GM11168 (cell line): Measurements from ENCODE around the gene RNF17.

Experiments
- in situ Hi-C: fragments of 300-500 bp; cut with MboI; formaldehyde crosslinking; loops from one replicate; pipeline ENCODE4 v1.12.0; 2022; ENCODE audit warnings: low sequenced_read_pairs; ENCODE audit not compliant: unreplicated experiment

Gene RNF17

GRCh38 chr13:24925318-24926231 lies 161.6 kb downstream of the RNF17 start:
- in situ Hi-C loops: no loop called here

DNA sequence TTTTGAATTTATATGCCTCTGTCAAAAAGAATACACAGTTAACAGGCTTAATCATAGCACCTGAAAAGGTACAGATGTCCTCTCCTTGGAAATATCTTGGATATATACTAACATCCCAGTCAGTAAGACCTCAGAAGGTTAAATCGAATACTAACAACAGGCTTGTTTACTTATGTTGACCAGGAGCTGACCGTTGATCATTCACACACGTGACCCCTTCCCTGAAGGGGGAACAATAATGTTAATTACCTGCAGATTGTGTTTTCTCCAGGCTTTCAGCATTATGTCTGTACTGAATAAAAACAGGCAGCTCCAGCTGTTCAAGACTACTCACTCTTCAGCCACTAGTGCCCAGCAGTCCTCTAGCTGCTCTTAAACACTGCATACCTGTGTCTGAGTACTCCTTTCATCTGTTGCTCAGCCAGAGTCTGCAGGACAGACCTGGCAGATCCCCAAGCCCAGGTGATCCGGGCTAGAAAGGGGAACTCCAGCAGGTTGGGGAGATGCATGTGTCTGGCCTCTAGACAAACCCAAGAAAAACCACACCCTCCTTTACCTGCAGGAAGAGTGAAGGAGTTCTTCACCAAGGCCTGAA lies 163.9 kb downstream of the RNF17 start:
- in situ Hi-C loops: no loop called here

DNA sequence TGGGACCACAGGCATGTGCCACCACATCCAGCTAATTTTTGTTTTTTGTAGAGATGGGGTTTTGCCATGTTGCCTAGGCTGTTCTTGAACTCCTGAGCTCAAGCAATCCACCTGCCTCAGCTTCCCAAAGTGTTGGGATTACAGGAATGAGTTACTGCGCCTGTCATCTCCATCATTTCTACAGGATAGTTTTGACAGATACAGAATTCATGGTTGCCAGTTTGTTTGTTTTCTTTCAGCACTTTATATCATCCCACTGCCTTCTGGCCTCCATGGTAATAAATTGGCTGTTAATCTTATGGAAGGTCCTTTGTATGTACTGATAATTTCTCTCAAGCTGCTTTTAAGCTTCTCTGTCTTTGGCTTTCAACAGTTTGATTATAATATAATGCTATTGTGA lies 165.2 kb downstream of the RNF17 start:
- in situ Hi-C loops: no loop called here
